HCT116 (cell line): ENCODE data around the gene ZNFX1. TPM values are rescaled to one million over a fixed set of nuclear protein-coding genes. Genes with fewer than 3 reads are reported as not detected.

Source experiments
- ATAC-seq: fragments of 200-7000 bp; cut with Tn5 transposase; 2 replicates; pipeline ENCODE4 v1.9.1; 2020; ENCODE audit warnings: mild to moderate bottlenecking, moderate library complexity
- BruUV-seq: library from RNA; stranded (reverse); fragments of 400-500 nt; replicated peaks from 2 replicates; lab custom pipeline; 2021; lab: Mats Ljungman, UMichigan
- CTCF ChIA-PET: fragments of 300-600 bp; sonication (Branson Sonifier 250); formaldehyde crosslinking; loops from one replicate; lab custom pipeline; 2021; ENCODE audit warnings: antibody characterized with exemption; lab: Charles Lee
- POLR2A ChIA-PET: fragments of 300-600, 350-600 bp; sonication (Branson Sonifier 250); formaldehyde crosslinking; loops from one replicate; lab custom pipeline; 2021; ENCODE audit warnings: antibody characterized with exemption; lab: Charles Lee
- RAD21 ChIA-PET, 2 experiments: fragments of 300-600 bp; sonication (Branson Sonifier 250); formaldehyde crosslinking; loops; one replicate each; lab custom pipeline; 2023; ENCODE audit warnings: low total read pairs in 2 of 2; ENCODE audit not compliant: uncharacterized antibody in 2 of 2, unreplicated experiment in 2 of 2, low non-redundant PET in 1 of 2; lab: Charles Lee
- DNase-seq: peaks from one replicate; pipeline ENCODE4 v3.0.0-alpha.2; 2010; ENCODE audit warnings: low read depth, low spot score
- H2AFZ ChIP-seq: fragments of 200-600 bp; shearing (Covaris generic), sonication (generic); 2 replicates; pipeline ENCODE4 v1.6.1; 2017; ENCODE audit warnings: low read depth, mixed run types, mixed read lengths, antibody characterized with exemption, low read length; ENCODE audit not compliant: poor library complexity, severe bottlenecking
- H3K27ac ChIP-seq: 2 replicates; pipeline ENCODE4 v1.5.1; 2012; ENCODE audit warnings: low read depth, low read length
- H3K27me3 ChIP-seq: fragments of 200-600 bp; sonication (generic); 2 replicates; pipeline ENCODE4 v1.6.1; 2016; ENCODE audit warnings: mixed run types, low read length, mixed read lengths; ENCODE audit not compliant: insufficient read depth
- H3K36me3 ChIP-seq, 2 experiments: fragments of 200-500 bp in 1 of 2; fragments of 200-600 bp in 1 of 2; sonication (Bioruptor generic) in 1 of 2; sonication (generic) in 1 of 2; 2 replicates each; pipeline versions ENCODE4 v1.5.1 to v1.6.1; 2014 to 2016; ENCODE audit warnings: low read length in 2 of 2, inconsistent platforms in 1 of 2, mixed read lengths in 1 of 2, mixed run types in 1 of 2; ENCODE audit not compliant: insufficient read depth in 2 of 2, control insufficient read depth in 1 of 2
- H3K4me1 ChIP-seq, 2 experiments: fragments of 200-600 bp in 1 of 2; sonication (generic) in 1 of 2; 2 replicates each; pipeline versions ENCODE4 v1.5.1 to v1.6.1; 2012 to 2017; ENCODE audit warnings: low read length in 2 of 2, inconsistent platforms in 1 of 2, mild to moderate bottlenecking in 1 of 2, mixed read lengths in 1 of 2, mixed run types in 1 of 2, moderate library complexity in 1 of 2; ENCODE audit not compliant: insufficient read depth in 2 of 2, control insufficient read depth in 1 of 2
- H3K4me2 ChIP-seq: fragments of 200-600 bp; sonication (generic); 2 replicates; pipeline ENCODE4 v1.6.1; 2017; ENCODE audit warnings: mixed run types, low read length, mixed read lengths
- H3K4me3 ChIP-seq, 2 experiments: fragments of 200-600 bp in 1 of 2; sonication (generic) in 1 of 2; replicated peaks in 1 of 2; 2 replicates each; pipeline ENCODE4 v1.5.1; 2011 to 2016; ENCODE audit warnings: low read length in 2 of 2, control low read depth in 1 of 2, low read depth in 1 of 2, mild to moderate bottlenecking in 1 of 2, mixed read lengths in 1 of 2, mixed run types in 1 of 2
- H3K79me2 ChIP-seq: fragments of 200-600 bp; sonication (generic); 2 replicates; pipeline ENCODE4 v1.6.1; 2017; ENCODE audit warnings: mild to moderate bottlenecking, mixed run types, low read length, moderate library complexity, mixed read lengths; ENCODE audit not compliant: insufficient read depth
- H3K9ac ChIP-seq: fragments of 200-600 bp; sonication (generic); 2 replicates; pipeline ENCODE4 v1.6.1; 2016; ENCODE audit warnings: low read length, mixed read lengths
- H3K9me2 ChIP-seq: fragments of 200-600 bp; sonication (generic), shearing (Covaris generic); 2 replicates; pipeline ENCODE4 v1.6.1; 2017; ENCODE audit warnings: mixed run types, mild to moderate bottlenecking, moderate library complexity; ENCODE audit not compliant: insufficient read depth
- H3K9me3 ChIP-seq, 2 experiments: fragments of 200-500 bp in 1 of 2; fragments of 200-600 bp in 1 of 2; sonication (Bioruptor generic) in 1 of 2; sonication (generic) in 1 of 2; 2 replicates each; pipeline ENCODE4 v1.6.1; 2014 to 2017; ENCODE audit warnings: low read length in 2 of 2, mixed read lengths in 2 of 2, inconsistent platforms in 1 of 2, low read depth in 1 of 2, mild to moderate bottlenecking in 1 of 2, mixed run types in 1 of 2, moderate library complexity in 1 of 2; ENCODE audit not compliant: control insufficient read depth in 1 of 2, insufficient read depth in 1 of 2
- H4K20me1 ChIP-seq: fragments of 200-600 bp; sonication (generic), shearing (Covaris generic); 2 replicates; pipeline ENCODE4 v1.6.1; 2017; ENCODE audit warnings: mixed run types, mild to moderate bottlenecking, moderate library complexity; ENCODE audit not compliant: insufficient read depth
- CBX3 ChIP-seq: IDR thresholded peaks from 2 replicates; pipeline ENCODE4 v1.6.1; 2012; ENCODE audit warnings: low read depth
- EGR1 ChIP-seq: IDR thresholded peaks from 2 replicates; pipeline ENCODE4 v1.6.1; 2012; ENCODE audit warnings: low read depth
- ELF1 ChIP-seq: IDR thresholded peaks from 2 replicates; pipeline ENCODE4 v1.6.1; 2012; ENCODE audit warnings: low read depth, borderline replicate concordance
- EZH2 ChIP-seq: fragments of 200-600 bp; sonication (generic); IDR thresholded peaks from 2 replicates; pipeline ENCODE4 v1.6.1; 2017; ENCODE audit warnings: antibody characterized with exemption, mixed run types
- FOSL1 ChIP-seq: IDR thresholded peaks from 2 replicates; pipeline ENCODE4 v1.6.1; 2012; ENCODE audit warnings: low read depth
- JUND ChIP-seq: IDR thresholded peaks from 2 replicates; pipeline ENCODE4 v1.6.1; 2012
- MAX ChIP-seq: IDR thresholded peaks from 2 replicates; pipeline ENCODE4 v1.6.1; 2012
- POLR2A ChIP-seq: IDR thresholded peaks from 2 replicates; pipeline ENCODE4 v1.7.0; 2011; ENCODE audit warnings: borderline replicate concordance; ENCODE audit not compliant: insufficient read depth, insufficient read length; ENCODE audit errors: extremely low read depth
- RAD21 ChIP-seq: IDR thresholded peaks from 2 replicates; pipeline ENCODE4 v1.6.1; 2012; ENCODE audit warnings: low read depth, mild to moderate bottlenecking
- SRF ChIP-seq: IDR thresholded peaks from 2 replicates; pipeline ENCODE4 v1.6.1; 2012; ENCODE audit warnings: low read depth
- TCF7L2 ChIP-seq: IDR thresholded peaks from 2 replicates; pipeline ENCODE4 v1.7.0; 2011; ENCODE audit warnings: borderline replicate concordance, inconsistent platforms; ENCODE audit not compliant: insufficient read depth, insufficient read length; ENCODE audit errors: extremely low read depth
- YY1 ChIP-seq: IDR thresholded peaks from 2 replicates; pipeline ENCODE4 v1.6.1; 2011; ENCODE audit warnings: low read length, low read depth, moderate library complexity, mild to moderate bottlenecking; ENCODE audit not compliant: insufficient replicate concordance; ENCODE audit errors: extremely low read depth
- ZFX ChIP-seq: fragments of 450-650 bp; IDR thresholded peaks from 2 replicates; pipeline ENCODE4 v1.6.1; 2017
- ZNF274 ChIP-seq: fragments of 200-500 bp; sonication (Bioruptor generic); IDR thresholded peaks from 2 replicates; pipeline ENCODE4 v1.6.1; 2014; ENCODE audit warnings: mild to moderate bottlenecking, low read depth, low read length, inconsistent platforms
- intact Hi-C: fragments of 100-400 bp; cut with micrococcal nuclease; formaldehyde crosslinking; loops from 2 replicates; pipeline ENCODE4 v1.10.0; 2022
- total RNA-seq: library from RNA; stranded (reverse); gene quantifications from one replicate; pipeline ENCODE4 v1.2.1, GENCODE V29; 2021; ENCODE audit not compliant: unreplicated experiment
- TF ChIP-seq, protein P1 (sequence below), 3 experiments: fragments of 200-600 bp in 1 of 3; sonication (generic) in 1 of 3; IDR thresholded peaks in 2 of 3; conservative IDR thresholded peaks in 1 of 3; 2 replicates each; pipeline ENCODE4 v1.5.1; 2012 to 2017; ENCODE audit warnings: low read depth in 2 of 3, low read length in 2 of 3, antibody characterized with exemption in 1 of 3, borderline replicate concordance in 1 of 3, control low read depth in 1 of 3, mild to moderate bottlenecking in 1 of 3, mixed read lengths in 1 of 3, mixed run types in 1 of 3, moderate library complexity in 1 of 3; ENCODE audit not compliant: insufficient read depth in 1 of 3
- TF ChIP-seq, protein P2 (sequence below): IDR thresholded peaks from 2 replicates; pipeline ENCODE4 v1.6.1; 2012

The ZNFX1 gene
- total RNA-seq, 1 experiment from 2014 or later = 24.1 TPM

DNA sequence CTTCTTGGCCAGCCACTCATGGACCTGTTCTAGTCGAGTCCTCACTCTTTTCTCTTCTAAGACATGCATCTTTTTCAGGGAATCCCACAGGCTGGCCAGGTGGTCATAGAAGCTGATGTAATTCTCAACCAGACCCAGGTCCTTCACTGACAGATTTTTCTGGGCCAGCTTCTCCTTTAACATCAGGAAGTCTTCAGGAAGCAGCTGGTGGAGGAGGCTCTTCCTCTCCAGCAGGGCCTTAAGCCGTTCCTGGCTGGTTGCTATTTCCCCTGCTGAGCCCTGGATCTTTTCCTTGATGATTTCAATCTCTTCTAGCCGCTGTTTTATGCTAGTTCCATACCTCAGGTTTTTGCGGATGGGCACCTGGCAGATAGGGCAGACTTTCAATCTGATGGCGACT lies 30.1 kb downstream of the ZNFX1 start:
- Histone ChIP-seq H3K36me3 (peaks cover 48 to 64% of the 10 kb centered on the region in 2 experiments; a peak in 3 of 4 replicates), H3K9me3 (no peaks in the 10 kb centered on the region), H3K4me2 (no peak overlapping the region), H2AFZ (no peak overlapping the region), H3K79me2 (no peaks in the 10 kb centered on the region), H3K27ac (no peak overlapping the region), H3K4me3 (no peak overlapping the region), H3K9ac (no peak overlapping the region), H3K4me1 (no peaks in the 10 kb centered on the region), H3K27me3 (no peaks in the 10 kb centered on the region), H3K9me2 (no peaks in the 10 kb centered on the region), H4K20me1 (no peaks in the 10 kb centered on the region)
- ChIA-PET POLR2A (no interaction called here), CTCF (interaction anchor here (3.0 kb wide), 1 partner anchor 73 kb away, joined by 26 read pairs; no protein-coding TSS in a partner anchor), RAD21 (interaction anchor here in 1 of 2 experiments (1.3 kb wide), 1 partner anchor 73 kb away, joined by 3 read pairs; no protein-coding TSS in a partner anchor)
- no peak for ATAC-seq
- no peak for DNase-seq
- BruUV-seq = no TSS peak
- TF ChIP-seq EGR1 = no peak
- no peak for TF ChIP-seq YY1
- TF ChIP-seq, protein P1, sequence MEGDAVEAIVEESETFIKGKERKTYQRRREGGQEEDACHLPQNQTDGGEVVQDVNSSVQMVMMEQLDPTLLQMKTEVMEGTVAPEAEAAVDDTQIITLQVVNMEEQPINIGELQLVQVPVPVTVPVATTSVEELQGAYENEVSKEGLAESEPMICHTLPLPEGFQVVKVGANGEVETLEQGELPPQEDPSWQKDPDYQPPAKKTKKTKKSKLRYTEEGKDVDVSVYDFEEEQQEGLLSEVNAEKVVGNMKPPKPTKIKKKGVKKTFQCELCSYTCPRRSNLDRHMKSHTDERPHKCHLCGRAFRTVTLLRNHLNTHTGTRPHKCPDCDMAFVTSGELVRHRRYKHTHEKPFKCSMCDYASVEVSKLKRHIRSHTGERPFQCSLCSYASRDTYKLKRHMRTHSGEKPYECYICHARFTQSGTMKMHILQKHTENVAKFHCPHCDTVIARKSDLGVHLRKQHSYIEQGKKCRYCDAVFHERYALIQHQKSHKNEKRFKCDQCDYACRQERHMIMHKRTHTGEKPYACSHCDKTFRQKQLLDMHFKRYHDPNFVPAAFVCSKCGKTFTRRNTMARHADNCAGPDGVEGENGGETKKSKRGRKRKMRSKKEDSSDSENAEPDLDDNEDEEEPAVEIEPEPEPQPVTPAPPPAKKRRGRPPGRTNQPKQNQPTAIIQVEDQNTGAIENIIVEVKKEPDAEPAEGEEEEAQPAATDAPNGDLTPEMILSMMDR (IDR thresholded peaks at IDR 0.05 in 2 of 3, conservative IDR thresholded peaks at IDR 0.05 in 1 of 3; ENCODE audit: borderline replicate concordance in 1 of 3, insufficient read depth in 1 of 3, low read depth in 2 of 3, low read length in 2 of 3) = no peak
- no peak for TF ChIP-seq EZH2
- no peak for TF ChIP-seq ELF1
- TF ChIP-seq, protein P2, sequence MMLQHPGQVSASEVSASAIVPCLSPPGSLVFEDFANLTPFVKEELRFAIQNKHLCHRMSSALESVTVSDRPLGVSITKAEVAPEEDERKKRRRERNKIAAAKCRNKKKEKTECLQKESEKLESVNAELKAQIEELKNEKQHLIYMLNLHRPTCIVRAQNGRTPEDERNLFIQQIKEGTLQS = no peak
- TF ChIP-seq RAD21 = no peak
- no peak for TF ChIP-seq MAX
- no peak for TF ChIP-seq POLR2A
- no peak for TF ChIP-seq ZNF274
- TF ChIP-seq JUND = no peak
- no peak for TF ChIP-seq SRF
- TF ChIP-seq CBX3 = no peak
- TF ChIP-seq TCF7L2 = no peak
- TF ChIP-seq ZFX = no peak
- TF ChIP-seq FOSL1 = no peak
- intact Hi-C loops = loop anchor here (2.0 to 5.0 kb wide), 2 partner anchors 73 to 285 kb away; no protein-coding TSS in a partner anchor
